ENCODE data around the gene MILR1.
A peak's percentile ranks its signal among the peaks of the same experiment; 100 is the strongest.

MILR1 gene

DNA sequence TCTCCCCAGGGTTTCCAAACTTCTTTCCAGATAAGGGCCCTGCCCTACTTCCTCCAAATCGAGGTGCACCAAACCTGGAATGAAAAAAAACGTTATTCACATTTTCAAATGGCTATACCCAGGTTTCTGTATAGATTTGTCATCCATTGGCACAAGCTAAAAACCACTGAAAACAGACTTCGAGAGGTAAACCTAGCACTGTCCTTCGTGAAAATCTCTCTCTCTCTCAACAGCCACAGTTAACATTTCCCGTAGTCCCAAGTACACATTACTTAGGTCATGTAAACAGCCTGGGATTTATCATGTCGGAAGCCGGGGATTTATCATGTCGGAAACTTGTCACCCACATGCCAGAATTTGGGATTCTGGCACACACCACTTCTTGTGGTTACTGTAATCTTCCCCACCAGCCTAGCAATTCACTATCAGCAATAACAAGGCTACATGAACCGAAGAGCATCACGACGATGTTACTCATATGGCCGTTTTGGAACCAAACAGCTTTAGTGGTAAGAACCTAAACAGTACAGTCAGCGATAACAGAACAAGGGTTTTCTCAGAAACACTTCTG lies 55.9 kb downstream of the MILR1 start:
- no peaks in the 10 kb centered on the region for H3K27me3 ChIP-seq (ENCODE audit: insufficient read depth, low read length, poor library complexity)
- TF ChIP-seq, protein P1, sequence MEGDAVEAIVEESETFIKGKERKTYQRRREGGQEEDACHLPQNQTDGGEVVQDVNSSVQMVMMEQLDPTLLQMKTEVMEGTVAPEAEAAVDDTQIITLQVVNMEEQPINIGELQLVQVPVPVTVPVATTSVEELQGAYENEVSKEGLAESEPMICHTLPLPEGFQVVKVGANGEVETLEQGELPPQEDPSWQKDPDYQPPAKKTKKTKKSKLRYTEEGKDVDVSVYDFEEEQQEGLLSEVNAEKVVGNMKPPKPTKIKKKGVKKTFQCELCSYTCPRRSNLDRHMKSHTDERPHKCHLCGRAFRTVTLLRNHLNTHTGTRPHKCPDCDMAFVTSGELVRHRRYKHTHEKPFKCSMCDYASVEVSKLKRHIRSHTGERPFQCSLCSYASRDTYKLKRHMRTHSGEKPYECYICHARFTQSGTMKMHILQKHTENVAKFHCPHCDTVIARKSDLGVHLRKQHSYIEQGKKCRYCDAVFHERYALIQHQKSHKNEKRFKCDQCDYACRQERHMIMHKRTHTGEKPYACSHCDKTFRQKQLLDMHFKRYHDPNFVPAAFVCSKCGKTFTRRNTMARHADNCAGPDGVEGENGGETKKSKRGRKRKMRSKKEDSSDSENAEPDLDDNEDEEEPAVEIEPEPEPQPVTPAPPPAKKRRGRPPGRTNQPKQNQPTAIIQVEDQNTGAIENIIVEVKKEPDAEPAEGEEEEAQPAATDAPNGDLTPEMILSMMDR (IDR thresholded peaks at IDR 0.05; ENCODE audit: borderline replicate concordance, extremely low read depth, low read length, poor library complexity, severe bottlenecking): peak; percentile 11
- TF ChIP-seq EZH2 (IDR thresholded peaks at IDR 0.05; ENCODE audit: borderline replicate concordance, low read depth, low read length, severe bottlenecking): no peak
- peaks cover 79% of the 10 kb centered on the region for H4K20me1 ChIP-seq (ENCODE audit: insufficient read depth, low read length)
- peaks cover 73% of the 10 kb centered on the region for H3K36me3 ChIP-seq (ENCODE audit: insufficient read depth, low read length)
- peaks cover 96% of the 10 kb centered on the region for H3K79me2 ChIP-seq (ENCODE audit: insufficient read depth, low read length)
- peak overlapping the region; percentile 100 for H3K27ac ChIP-seq (ENCODE audit: low read length)
- DNase-seq (no peak), ATAC-seq (ENCODE audit: insufficient read depth, low read depth) (no peak)
- peak overlapping the region; percentile 77 for H3K4me2 ChIP-seq (ENCODE audit: insufficient read depth, low read length)
- H3K9ac ChIP-seq (ENCODE audit: low read depth, low read length): peak overlapping the region; percentile 100
- H3K4me3 ChIP-seq (ENCODE audit: low read depth in 1 of 2, low read length in 2 of 2): peak overlapping the region; percentile 82 to 97
- H3K9me3 ChIP-seq (ENCODE audit: insufficient read depth, low read length, severe bottlenecking): no peaks in the 10 kb centered on the region
- H2AFZ ChIP-seq (ENCODE audit: low read depth, low read length): no peak overlapping the region
- peaks cover 73% of the 10 kb centered on the region for H3K4me1 ChIP-seq (ENCODE audit: insufficient read depth, low read length)

DNA sequence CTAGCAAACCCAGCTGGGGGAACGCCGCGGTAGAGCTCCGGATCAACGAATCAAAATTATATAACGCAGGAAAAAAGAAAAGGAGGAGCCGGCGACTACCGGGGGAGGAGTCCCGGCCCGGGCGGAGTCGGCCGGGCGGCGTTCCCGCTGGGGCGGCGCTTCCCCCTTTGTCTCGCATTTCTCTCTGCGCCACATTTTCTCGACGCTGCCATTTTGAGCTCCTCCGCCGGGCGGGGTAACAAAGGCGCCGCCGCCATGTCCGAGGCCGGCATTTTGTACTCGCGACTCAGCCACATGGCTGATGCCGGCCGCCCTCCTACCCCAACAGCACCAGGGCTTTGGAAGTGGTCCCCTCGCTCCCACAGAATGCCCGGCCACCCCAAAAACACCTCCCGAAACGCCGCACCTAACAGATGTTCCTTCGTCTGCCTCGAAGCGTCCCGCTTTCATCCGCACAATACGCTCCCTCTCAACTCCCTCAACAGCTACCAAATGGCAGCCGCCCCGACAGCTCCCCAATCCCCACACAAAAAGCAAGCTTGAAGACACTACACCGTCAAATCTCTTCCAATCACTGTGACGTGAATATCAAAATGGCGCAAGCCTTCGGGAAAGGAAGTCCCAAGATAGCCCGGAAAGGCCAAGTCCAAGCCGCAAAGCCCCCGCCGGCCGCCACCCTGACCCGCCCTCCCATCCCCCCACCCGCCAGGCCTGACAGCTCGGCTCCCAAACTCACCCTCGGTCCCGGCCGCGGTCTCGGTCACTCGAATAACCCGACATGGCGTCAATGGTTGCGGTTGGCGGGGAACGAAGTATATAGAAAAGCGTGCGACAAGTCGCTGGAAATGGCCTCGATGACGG lies 56.7 kb downstream of the MILR1 start:
- Histone ChIP-seq H2AFZ (ENCODE audit: low read depth, low read length) (peak overlapping the region; percentile 57; the same call in 1 of the 2 replicates), H3K79me2 (ENCODE audit: insufficient read depth, low read length) (peaks cover 96% of the 10 kb centered on the region), H3K27ac (ENCODE audit: low read length) (peak overlapping the region; percentile 100), H4K20me1 (ENCODE audit: insufficient read depth, low read length) (peaks cover 76% of the 10 kb centered on the region), H3K9ac (ENCODE audit: low read depth, low read length) (peak overlapping the region; percentile 100), H3K27me3 (ENCODE audit: insufficient read depth, low read length, poor library complexity) (no peaks in the 10 kb centered on the region), H3K36me3 (ENCODE audit: insufficient read depth, low read length) (peaks cover 73% of the 10 kb centered on the region), H3K4me3 (ENCODE audit: low read depth in 1 of 2, low read length in 2 of 2) (peak overlapping the region; percentile 82 to 97), H3K9me3 (ENCODE audit: insufficient read depth, low read length, severe bottlenecking) (no peaks in the 10 kb centered on the region), H3K4me2 (ENCODE audit: insufficient read depth, low read length) (peak overlapping the region; percentile 85), H3K4me1 (ENCODE audit: insufficient read depth, low read length) (peaks cover 70% of the 10 kb centered on the region)
- TF ChIP-seq EZH2 (IDR thresholded peaks at IDR 0.05; ENCODE audit: borderline replicate concordance, low read depth, low read length, severe bottlenecking): no peak
- TF ChIP-seq, protein P1 (IDR thresholded peaks at IDR 0.05; ENCODE audit: borderline replicate concordance, extremely low read depth, low read length, poor library complexity, severe bottlenecking): peak; percentile 1
- peak; percentile 57 for ATAC-seq (ENCODE audit: insufficient read depth, low read depth)
- peak; percentile 88 for DNase-seq

DNA sequence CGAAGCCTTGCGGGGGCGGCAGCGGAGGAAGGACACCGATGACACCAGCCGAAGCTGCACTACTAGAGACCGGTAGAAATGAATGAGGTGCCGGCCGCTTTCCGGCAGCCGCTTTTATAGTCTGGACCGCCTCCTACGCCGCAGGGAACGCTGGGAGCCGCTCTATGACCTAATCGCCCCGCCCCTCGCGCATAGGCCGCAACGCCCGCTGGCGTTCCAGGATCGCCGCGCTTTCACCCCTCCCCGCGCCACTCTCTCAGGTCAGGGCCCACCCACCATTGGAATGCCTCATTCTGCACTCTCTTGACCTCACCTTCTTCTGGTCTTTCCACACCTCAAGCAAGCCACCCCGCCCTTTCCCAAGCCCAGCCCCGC lies 57.3 kb downstream of the MILR1 start, which contains the start of gene DDX5:
DDX5 (minus strand) TSS at position 89 of the 375 bp plus-strand sequence. CDS start 170 bp downstream, outside the sequence.
- H3K9me3 ChIP-seq (ENCODE audit: insufficient read depth, low read length, severe bottlenecking): no peaks in the 10 kb centered on the region
- DNase-seq (peak; percentile 96), ATAC-seq (ENCODE audit: insufficient read depth, low read depth) (no peak; the same call in 1 of the 3 replicates)
- H3K4me2 ChIP-seq (ENCODE audit: insufficient read depth, low read length): peak within 1 kb of the TSS; percentile 85
- H3K27me3 ChIP-seq (ENCODE audit: insufficient read depth, low read length, poor library complexity): no peaks in the 10 kb centered on the region
- peaks cover 64% of the 10 kb centered on the region for H3K4me1 ChIP-seq (ENCODE audit: insufficient read depth, low read length)
- peaks cover 71% of the 10 kb centered on the region for H3K36me3 ChIP-seq (ENCODE audit: insufficient read depth, low read length)
- peak within 1 kb of the TSS; percentile 82 to 97 for H3K4me3 ChIP-seq (ENCODE audit: low read depth in 1 of 2, low read length in 2 of 2)
- H3K79me2 ChIP-seq (ENCODE audit: insufficient read depth, low read length): peaks cover 92% of the 10 kb centered on the region
- no peak for TF ChIP-seq EZH2 (IDR thresholded peaks at IDR 0.05; ENCODE audit: borderline replicate concordance, low read depth, low read length, severe bottlenecking)
- TF ChIP-seq, protein P1 (IDR thresholded peaks at IDR 0.05; ENCODE audit: borderline replicate concordance, extremely low read depth, low read length, poor library complexity, severe bottlenecking): no peak
- peak within 1 kb of the TSS; percentile 100 for H3K9ac ChIP-seq (ENCODE audit: low read depth, low read length)
- H4K20me1 ChIP-seq (ENCODE audit: insufficient read depth, low read length): peaks cover 70% of the 10 kb centered on the region
- H3K27ac ChIP-seq (ENCODE audit: low read length): peak within 1 kb of the TSS; percentile 100
- H2AFZ ChIP-seq (ENCODE audit: low read depth, low read length): peak within 1 kb of the TSS; percentile 89
